ENCODE results near the gene PDHX.
"Not testable (repeated sequence)": the region's sequence is repeated elsewhere in the genome, so short reads cannot be mapped to it uniquely, and the experiment has no call there.

DNA sequence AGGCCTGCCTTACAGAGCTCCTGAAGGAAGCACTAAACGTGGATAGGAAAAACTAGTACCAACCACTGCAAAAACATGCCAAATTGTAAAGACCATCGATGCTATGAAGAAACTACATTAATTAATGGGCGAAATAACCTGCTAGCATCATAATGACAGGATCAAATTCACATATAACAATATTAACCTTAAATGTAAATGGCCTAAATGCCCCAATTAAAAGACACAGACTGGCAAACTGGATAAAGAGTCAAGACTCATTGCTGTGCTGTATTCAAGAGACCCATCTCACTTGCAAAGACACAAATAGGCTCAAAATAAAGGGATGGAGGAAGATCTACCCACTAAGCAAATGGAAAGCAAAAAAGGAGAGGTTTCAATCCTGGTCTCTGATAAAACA lies 107.5 kb downstream of the PDHX start:
- TF ChIP-seq ELF4 (CRISPR knock-in tag; IDR thresholded peaks at IDR 0.05; ENCODE audit: low read depth); SMAD4 (CRISPR knock-in tag; IDR thresholded peaks at IDR 0.05); NFE2L1 (CRISPR knock-in tag; IDR thresholded peaks at IDR 0.05); GABPB1 (CRISPR knock-in tag; IDR thresholded peaks at IDR 0.05): not testable (repeated sequence)
